Urinary bladder (tissue), 4 donors: Measurements from ENCODE around the gene CLEC3B. TPM values are rescaled to one million over a fixed set of nuclear protein-coding genes. Genes with fewer than 3 reads are reported as not detected.

Experiments used
- DNase-seq: peaks from one replicate; pipeline ENCODE4 v3.0.0-alpha.2; 2015; ENCODE audit errors: extremely low spot score
- H3K27ac ChIP-seq: one replicate; pipeline ENCODE4 v1.5.1; 2013; ENCODE audit warnings: low read depth, mild to moderate bottlenecking, moderate library complexity
- H3K36me3 ChIP-seq: one replicate; pipeline ENCODE4 v1.6.1; 2013; ENCODE audit warnings: mild to moderate bottlenecking, moderate library complexity; ENCODE audit not compliant: insufficient read depth
- H3K4me1 ChIP-seq: one replicate; pipeline ENCODE4 v1.6.1; 2013; ENCODE audit warnings: mild to moderate bottlenecking, moderate library complexity; ENCODE audit not compliant: insufficient read depth
- H3K4me3 ChIP-seq: one replicate; pipeline ENCODE4 v1.5.1; 2013; ENCODE audit warnings: low read depth, low read length
- WGBS: extraction: QIAGEN DNeasy Blood & Tissue Kit; methylation state at CpG from one replicate; pipeline ENCODE4 v1.1.7; 2013; 5-methylcytosine and 5-hydroxymethylcytosine counted together
- polyA plus RNA-seq: library from polyadenylated mRNA; stranded (reverse); fragments of 200-250 nt; gene quantifications from one replicate; pipeline ENCODE4 v1.2.3, GENCODE V29; 2013
- total RNA-seq: library from RNA; depleted of rRNA; stranded (reverse); fragments of >200 nt; gene quantifications from one replicate; pipeline ENCODE4 v1.2.3, GENCODE V29; 2014
- donor health status: healthy with polysubstance abuse.
- donor health status: healthy.

CLEC3B gene
- total and polyA plus RNA-seq, 2 donors, result 89.4 to 219 TPM

DNA sequence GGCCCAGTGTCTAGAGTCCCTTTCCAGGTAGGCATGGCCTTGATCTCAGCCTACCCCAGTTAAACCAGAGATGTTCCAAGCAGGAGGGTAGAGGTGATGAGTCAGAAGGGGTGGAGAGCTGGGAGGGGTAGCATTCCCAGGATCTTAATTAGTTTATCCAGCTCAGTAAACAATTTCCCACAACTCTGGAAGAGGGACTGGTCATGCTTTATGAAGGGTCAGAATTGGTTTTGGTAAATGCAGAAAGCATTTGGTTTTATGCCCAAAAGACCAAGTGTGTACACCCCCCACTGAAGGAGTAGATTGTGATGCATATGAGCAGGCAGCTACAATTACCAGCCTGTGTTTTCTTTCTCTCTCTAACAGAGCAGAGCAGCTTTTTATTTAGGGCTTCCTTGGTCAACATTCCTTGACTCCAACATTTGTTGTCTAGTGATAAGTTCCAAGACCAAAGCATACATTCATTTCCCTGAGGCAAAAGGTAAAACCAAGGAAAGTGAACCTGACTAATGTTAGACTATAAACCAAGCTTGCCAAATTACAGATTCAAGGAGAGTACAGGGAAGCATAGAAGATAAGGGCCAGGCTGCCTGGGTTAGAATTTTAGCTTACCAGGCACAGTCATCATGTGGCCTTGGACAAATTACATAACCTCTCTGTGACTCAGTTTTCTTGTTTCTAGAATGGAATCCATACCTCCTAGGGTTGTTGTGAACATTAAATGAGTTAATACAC lies 32.5 kb upstream of the CLEC3B start:
- H3K36me3 ChIP-seq, result peaks cover 2% of the 10 kb centered on the region
- DNase-seq, result no peak
- no peak overlapping the region for H3K4me3 ChIP-seq
- no peaks in the 10 kb centered on the region for H3K4me1 ChIP-seq
- H3K27ac ChIP-seq, result peak overlapping the region; percentile 28

DNA sequence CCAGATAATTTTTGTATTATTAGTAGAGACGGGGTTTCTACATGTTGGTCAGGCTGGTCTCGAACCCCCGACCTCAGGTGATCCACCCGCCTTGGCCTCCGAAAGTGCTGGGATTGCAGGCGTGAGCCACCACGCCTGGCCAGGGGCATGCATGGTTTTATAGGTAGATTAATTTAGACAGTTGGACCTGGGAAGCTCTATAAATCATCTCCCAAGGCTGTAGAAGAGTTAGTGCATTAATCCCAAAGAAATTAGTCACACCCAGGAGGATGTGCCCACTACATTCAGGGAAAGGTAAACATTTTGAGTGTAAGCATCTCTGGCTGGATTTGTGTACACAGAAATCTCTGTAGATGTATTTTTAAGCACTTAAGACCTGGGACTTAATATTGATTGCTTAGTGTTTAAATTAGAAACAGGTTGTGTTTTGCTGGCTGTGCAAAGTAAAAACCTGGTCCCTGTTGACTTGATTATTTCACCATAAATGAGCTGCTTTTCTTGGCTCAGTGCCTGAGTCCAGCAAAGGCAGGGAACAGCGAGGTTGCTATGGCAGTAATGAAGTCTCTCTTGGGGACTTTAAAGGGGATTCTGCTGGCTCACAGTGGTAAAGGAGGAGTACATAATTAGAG lies 30.8 kb upstream of the CLEC3B start:
- Histone ChIP-seq H3K36me3 (no peaks in the 10 kb centered on the region), H3K27ac (no peak overlapping the region)
- 74% methylated on average over 8 of the region's 8 CpGs for whole genome bisulfite sequencing

DNA sequence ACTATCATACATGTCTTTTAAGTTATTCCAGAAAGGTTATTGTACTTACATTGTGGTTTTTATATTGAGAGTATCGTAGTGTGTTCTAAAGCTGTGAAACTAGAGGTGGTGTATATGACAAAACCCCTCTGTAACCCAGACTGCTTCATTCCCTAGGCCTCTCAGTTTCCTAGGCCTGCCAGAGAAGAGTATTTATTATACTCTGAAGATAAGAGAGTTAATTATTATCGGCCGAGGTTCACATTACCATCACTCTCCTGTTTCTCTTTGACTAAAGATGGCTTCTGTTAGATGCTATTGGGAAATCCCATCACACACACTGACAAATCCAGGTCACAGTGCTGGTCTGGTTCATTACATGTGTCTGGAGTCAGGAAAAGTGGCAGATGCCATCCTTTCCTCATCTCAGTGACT lies 29.5 kb upstream of the CLEC3B start:
- no peak for DNase-seq
- 70% methylated on average over 3 of the region's 3 CpGs for WGBS
- Histone ChIP-seq H3K4me3 (no peak overlapping the region), H3K4me1 (no peaks in the 10 kb centered on the region), H3K27ac (no peak overlapping the region), H3K36me3 (no peaks in the 10 kb centered on the region)

More for the DNA sequence above, 30.8 kb upstream of the CLEC3B start:
- no peak for DNase-seq
- Histone ChIP-seq H3K4me1 (no peaks in the 10 kb centered on the region), H3K4me3 (no peak overlapping the region)

DNA sequence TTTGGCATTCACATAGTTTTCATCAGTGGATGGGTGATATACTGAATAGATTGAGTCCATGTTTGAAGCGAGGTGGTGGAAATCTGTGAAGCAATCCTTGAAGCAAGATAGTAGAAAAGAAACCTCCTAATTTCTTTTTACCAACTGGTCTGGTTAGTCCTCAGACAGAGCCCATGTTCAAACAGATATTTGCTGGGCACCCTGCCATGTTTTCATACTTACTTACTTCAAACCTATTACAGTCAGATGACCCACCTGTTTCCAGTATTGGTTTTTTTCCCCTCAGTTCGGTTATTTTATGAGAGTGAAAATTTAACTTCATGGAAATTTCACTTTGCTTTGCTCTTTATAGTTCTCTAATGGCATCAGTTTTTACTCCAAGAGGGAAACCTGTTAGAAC lies 26.3 kb upstream of the CLEC3B start:
- Histone ChIP-seq H3K4me1 (no peaks in the 10 kb centered on the region), H3K36me3 (no peaks in the 10 kb centered on the region), H3K4me3 (no peak overlapping the region), H3K27ac (no peak overlapping the region)
- no peak for DNase-seq
- 73% methylated on average over 2 of the region's 2 CpGs for WGBS

DNA sequence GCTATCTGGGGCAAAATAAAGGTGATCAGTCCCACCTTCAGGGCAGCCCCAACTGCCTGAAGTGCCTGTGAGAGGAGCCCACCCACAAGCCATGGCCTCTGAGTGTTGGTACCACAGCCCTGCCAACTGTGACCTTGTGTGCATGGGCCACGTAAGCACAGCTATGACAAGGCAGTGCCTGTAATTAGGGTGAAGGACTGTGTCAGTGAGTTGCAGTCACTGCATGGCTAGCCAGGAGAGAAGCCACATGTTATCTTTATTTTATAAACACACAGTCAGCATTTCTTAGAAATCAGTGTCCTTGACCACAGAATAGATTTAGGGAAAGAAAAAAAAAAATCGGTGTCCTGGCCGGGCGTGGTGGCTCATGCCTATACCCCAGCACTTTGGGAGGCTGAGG lies 25.3 kb upstream of the CLEC3B start:
- H3K27ac ChIP-seq, result no peak overlapping the region
- 90% methylated on average over 4 of the region's 4 CpGs for WGBS
- DNase-seq, result no peak
- no peaks in the 10 kb centered on the region for H3K4me1 ChIP-seq
- no peak overlapping the region for H3K4me3 ChIP-seq
- H3K36me3 ChIP-seq, result no peaks in the 10 kb centered on the region

DNA sequence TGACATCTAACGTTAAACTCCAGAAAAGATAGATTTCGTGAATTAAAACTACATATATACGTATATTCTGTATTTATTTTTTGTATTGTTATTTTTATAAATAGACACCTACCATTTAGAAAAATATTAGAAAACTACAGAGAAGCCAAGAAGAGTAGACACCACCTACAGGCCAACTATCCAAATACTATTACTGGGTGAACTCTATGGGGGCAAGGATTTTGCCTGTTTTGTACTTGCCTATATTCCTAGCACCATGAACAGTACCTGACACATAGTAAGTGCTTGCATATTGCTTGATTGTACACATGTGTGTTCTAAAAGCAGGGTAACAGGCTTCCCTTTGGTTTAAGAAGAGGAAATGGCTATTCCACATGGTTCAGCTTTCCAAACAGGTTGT lies 24.4 kb upstream of the CLEC3B start:
- H3K36me3 ChIP-seq, result no peaks in the 10 kb centered on the region
- H3K4me1 ChIP-seq, result no peaks in the 10 kb centered on the region
- WGBS, result 97% methylated on average over 3 of the region's 3 CpGs
- no peak for DNase-seq
- H3K4me3 ChIP-seq, result no peak overlapping the region
- H3K27ac ChIP-seq, result no peak overlapping the region

DNA sequence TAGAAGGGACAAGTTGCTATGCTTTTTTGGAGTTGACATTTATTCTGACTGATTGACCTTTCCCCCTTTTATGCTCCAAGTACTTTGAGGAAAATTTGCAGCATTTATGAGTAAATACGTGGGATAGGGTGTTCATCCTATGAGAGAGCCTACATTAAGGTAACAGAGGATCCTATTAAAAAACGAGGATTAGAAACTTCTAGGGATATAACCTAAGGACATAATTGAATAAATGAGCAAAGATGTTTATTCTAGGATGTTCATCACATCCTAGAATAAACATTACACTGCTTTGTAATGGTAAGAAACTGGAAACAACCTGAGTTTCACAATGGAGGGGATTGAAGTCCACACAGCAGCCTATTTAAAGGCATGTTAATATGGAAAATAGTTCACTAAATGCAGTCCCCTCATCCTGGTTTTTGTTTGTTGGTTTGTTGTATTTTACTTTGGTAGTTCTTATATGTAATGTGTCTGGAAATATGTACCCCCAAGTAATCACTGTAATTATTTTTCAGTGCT lies 23.9 kb upstream of the CLEC3B start:
- no peaks in the 10 kb centered on the region for H3K4me1 ChIP-seq
- no peak overlapping the region for H3K4me3 ChIP-seq
- H3K27ac ChIP-seq, result no peak overlapping the region
- H3K36me3 ChIP-seq, result no peaks in the 10 kb centered on the region
- no peak for DNase-seq
- WGBS, result 78% methylated on average over 2 of the region's 2 CpGs

DNA sequence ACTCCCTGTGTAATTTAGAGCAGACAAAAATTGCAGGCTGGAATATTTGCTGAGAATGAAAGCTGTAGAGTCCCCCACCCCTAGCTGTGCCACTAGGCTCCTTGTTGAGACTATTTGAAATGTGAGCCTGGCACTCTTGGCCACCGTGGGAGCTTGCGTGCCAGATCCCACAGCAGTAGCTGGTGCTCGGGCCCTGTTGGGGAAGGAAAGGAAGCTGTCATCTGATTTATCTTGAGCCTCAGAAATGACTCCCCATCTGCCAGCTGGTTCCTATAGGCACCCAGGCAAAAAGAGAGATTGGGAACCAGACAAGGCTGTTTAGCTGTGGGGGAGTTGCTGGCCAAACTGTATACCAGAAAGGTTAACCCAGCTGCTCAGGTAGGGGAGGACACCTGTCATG lies 23.4 kb upstream of the CLEC3B start:
- H3K4me3 ChIP-seq, result no peak overlapping the region
- H3K36me3 ChIP-seq, result no peaks in the 10 kb centered on the region
- H3K27ac ChIP-seq, result no peak overlapping the region
- 87% methylated on average over 3 of the region's 3 CpGs for WGBS
- DNase-seq, result no peak
- H3K4me1 ChIP-seq, result no peaks in the 10 kb centered on the region

DNA sequence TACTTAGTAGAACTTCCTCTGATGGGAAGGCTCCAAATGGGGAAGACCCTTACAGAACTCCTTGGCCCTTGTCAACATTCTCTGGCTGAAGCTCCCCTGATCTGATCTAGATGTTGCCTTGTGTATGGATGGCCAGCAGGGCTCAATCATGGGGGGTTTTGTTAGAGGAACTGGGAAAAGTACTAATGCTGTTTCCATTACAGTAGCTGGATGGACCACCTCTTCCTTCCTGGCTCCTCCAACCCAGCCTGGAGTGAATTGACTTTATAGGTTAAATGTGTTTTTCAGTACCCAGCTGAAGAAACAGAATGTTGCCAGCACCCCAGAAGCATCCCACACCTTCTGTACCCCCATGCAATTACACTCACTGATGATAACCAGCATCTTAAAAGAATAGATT lies 22.7 kb upstream of the CLEC3B start:
- H3K27ac ChIP-seq, result no peak overlapping the region
- no peaks in the 10 kb centered on the region for H3K4me1 ChIP-seq
- no peaks in the 10 kb centered on the region for H3K36me3 ChIP-seq
- DNase-seq, result no peak
- H3K4me3 ChIP-seq, result no peak overlapping the region

DNA sequence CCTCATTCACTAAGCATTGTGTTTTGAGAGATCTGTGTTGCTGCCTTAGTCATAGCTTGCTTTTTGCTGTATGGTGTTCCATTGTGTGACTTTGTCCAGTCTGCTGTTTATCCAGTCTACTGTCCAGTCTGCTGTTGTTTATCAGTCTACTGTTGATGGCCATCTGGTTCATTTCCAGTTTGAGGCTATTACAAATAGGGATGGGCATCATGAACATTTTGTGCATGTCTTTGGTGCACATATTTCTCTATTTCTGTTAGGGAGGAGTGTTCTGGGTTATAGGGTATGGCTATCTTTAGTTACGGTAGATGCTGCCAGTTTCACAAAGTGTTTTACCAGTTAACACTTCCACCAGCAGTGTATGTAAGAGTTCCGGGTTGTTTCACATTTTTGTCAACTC lies 22.2 kb upstream of the CLEC3B start:
- no peak for DNase-seq
- H3K36me3 ChIP-seq, result no peaks in the 10 kb centered on the region
- H3K27ac ChIP-seq, result no peak overlapping the region
- 95% methylated on average over 2 of the region's 2 CpGs for WGBS
- no peak overlapping the region for H3K4me3 ChIP-seq
- no peaks in the 10 kb centered on the region for H3K4me1 ChIP-seq

DNA sequence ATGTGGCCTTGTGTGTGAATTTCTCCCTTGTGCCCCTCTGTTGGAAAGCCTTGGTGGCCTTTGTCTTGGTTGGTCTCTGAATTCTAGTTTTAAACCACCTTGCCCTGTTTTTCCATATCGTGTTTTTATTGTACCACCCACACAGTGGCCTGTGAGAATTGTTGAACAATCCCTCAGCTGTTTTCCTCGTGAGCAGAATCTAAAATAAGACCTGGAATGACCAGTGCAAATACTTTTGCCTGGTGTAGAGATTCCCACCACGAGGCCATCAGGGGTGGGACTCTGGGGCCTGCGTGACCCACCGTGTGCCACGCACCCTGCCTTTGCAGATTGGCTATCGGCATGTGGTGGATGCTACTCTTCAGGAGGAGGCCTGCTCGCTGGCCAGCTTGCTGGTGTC lies 19.0 kb upstream of the CLEC3B start:
- Histone ChIP-seq H3K4me1 (no peaks in the 10 kb centered on the region), H3K4me3 (no peak overlapping the region), H3K36me3 (no peaks in the 10 kb centered on the region), H3K27ac (no peak overlapping the region)
- WGBS, result 91% methylated on average over 8 of the region's 8 CpGs
- DNase-seq, result no peak

DNA sequence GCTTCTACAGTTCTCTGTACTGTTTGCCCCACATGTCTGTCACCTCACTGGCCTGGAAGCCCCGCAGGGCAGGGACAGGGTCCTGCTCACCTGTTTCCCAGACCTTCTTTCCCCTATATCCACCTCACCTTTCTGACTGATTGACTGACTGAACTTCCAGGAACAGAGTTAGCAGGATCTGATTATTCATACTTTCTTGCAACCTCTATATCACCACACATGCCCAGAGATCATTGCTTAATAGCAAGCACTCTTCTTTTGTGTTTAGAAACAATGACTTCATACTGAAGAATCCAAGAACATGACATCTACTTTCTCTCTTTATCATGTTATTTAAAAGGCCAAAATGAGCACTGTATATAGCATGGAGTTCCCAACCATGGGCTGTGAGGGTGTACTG lies 18.0 kb upstream of the CLEC3B start:
- H3K36me3 ChIP-seq, result no peaks in the 10 kb centered on the region
- H3K4me3 ChIP-seq, result no peak overlapping the region
- no peak overlapping the region for H3K27ac ChIP-seq
- H3K4me1 ChIP-seq, result peaks cover 2% of the 10 kb centered on the region
- WGBS, result 100% methylated on average over 1 of the region's 1 CpG
- no peak for DNase-seq

DNA sequence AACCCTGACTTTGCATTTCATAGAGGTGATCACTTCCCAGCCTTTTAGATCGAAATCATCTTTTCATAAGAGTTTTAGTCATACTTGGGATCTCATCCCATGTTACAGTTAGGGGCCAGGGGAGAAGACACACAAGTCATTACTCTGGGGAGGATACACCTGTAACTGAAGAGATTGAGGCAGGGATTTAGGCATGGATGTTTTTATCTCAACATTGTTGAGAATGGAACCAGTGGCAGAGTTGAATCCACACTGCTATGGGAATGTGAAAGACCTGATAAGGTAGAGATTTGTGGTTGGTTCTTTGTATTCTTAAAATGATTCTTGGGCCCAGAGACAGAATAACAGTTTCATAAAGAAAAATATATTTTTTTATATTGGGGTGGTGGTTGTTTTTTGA lies 16.2 kb upstream of the CLEC3B start:
- 98% methylated on average over 1 of the region's 1 CpG for WGBS
- Histone ChIP-seq H3K4me1 (peaks cover 2% of the 10 kb centered on the region), H3K36me3 (no peaks in the 10 kb centered on the region), H3K4me3 (no peak overlapping the region), H3K27ac (no peak overlapping the region)
- no peak for DNase-seq

DNA sequence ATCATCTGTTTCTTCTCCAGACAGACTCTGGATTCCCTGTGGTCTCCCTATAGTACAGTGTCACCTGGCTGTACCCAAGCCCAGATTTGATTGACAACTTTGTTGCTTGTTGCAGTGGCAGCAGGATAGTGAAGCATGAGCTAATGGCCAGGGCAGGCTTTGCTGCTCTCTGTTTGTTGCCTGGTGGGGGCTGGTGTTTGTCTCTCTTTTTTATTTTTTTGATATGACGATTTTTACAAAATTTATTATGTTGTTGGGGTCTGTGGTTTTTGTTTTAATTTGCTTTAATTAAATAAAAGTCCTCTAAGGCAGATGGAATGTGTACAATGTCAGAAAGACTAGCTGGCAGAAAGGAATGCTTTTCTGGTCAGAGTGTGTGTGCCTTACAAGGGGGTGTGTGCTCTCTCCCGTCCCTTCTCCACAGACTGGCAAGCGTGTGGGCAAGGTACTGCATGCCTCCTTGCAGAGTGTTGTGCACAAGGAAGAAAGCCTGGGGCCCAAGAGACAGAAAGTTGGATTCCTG lies 15.2 kb upstream of the CLEC3B start:
- Histone ChIP-seq H3K4me1 (peaks cover 2% of the 10 kb centered on the region), H3K4me3 (no peak overlapping the region), H3K27ac (no peak overlapping the region), H3K36me3 (no peaks in the 10 kb centered on the region)
- WGBS, result 49% methylated on average over 3 of the region's 3 CpGs
- no peak for DNase-seq
